CD8-positive, alpha-beta memory T cell (primary cell): ENCODE measurements around the gene CNIH2. TPM values are rescaled to one million over a fixed set of nuclear protein-coding genes. Genes with fewer than 3 reads are reported as not detected.

Experiments used
- CTCF ChIA-PET: fragments of 350-600 bp; sonication (Branson Sonifier 250); formaldehyde crosslinking; loops from one replicate; lab custom pipeline; 2021; ENCODE audit warnings: antibody characterized with exemption; lab: Charles Lee
- POLR2A ChIA-PET: fragments of 350-600 bp; sonication (Branson Sonifier 250); formaldehyde crosslinking; loops from one replicate; lab custom pipeline; 2021; ENCODE audit warnings: antibody characterized with exemption; lab: Charles Lee
- DNase-seq, 5 donors: peaks; one replicate each; pipeline versions ENCODE4 v3.0.0 to v3.0.0-alpha.2; 2020 to 2022; ENCODE audit warnings: mixed read lengths in 1 of 5
- H3K27ac ChIP-seq: one replicate; pipeline ENCODE4 v1.7.0; 2013; ENCODE audit warnings: low read depth, mild to moderate bottlenecking, low read length, moderate library complexity
- H3K27me3 ChIP-seq: 2 replicates; pipeline ENCODE4 v1.7.0; 2013; ENCODE audit warnings: low read length, mild to moderate bottlenecking; ENCODE audit not compliant: insufficient read depth, poor library complexity, severe bottlenecking
- H3K36me3 ChIP-seq: 2 replicates; pipeline ENCODE4 v1.7.0; 2013; ENCODE audit warnings: mild to moderate bottlenecking, low read length, moderate library complexity; ENCODE audit not compliant: insufficient read depth
- H3K4me1 ChIP-seq: 2 replicates; pipeline ENCODE4 v1.7.0; 2013; ENCODE audit warnings: mild to moderate bottlenecking, low read length, moderate library complexity; ENCODE audit not compliant: insufficient read depth
- H3K4me3 ChIP-seq: 2 replicates; pipeline ENCODE4 v1.7.0; 2013; ENCODE audit warnings: mild to moderate bottlenecking, low read length
- H3K9me3 ChIP-seq: 2 replicates; pipeline ENCODE4 v1.7.0; 2013; ENCODE audit warnings: mild to moderate bottlenecking, low read length
- H3K27ac Mint-ChIP-seq, 8 donors: one replicate each; pipeline ENCODE4 v1.8.0; 2020 to 2021; ENCODE audit warnings: mixed read lengths in 8 of 8, mild to moderate bottlenecking in 6 of 8, inconsistent platforms in 3 of 8, moderate library complexity in 3 of 8
- H3K27me3 Mint-ChIP-seq, 2 donors: one replicate each; pipeline ENCODE4 v1.8.0; 2020 to 2021; ENCODE audit warnings: mixed read lengths in 2 of 2, mild to moderate bottlenecking in 1 of 2, moderate library complexity in 1 of 2
- H3K36me3 Mint-ChIP-seq, 3 donors: one replicate each; pipeline ENCODE4 v1.8.0; 2020 to 2021; ENCODE audit warnings: mixed read lengths in 3 of 3, inconsistent platforms in 1 of 3, mild to moderate bottlenecking in 1 of 3
- H3K4me1 Mint-ChIP-seq, 3 donors: one replicate each; pipeline ENCODE4 v1.8.0; 2020 to 2021; ENCODE audit warnings: mixed read lengths in 3 of 3, inconsistent platforms in 1 of 3, mild to moderate bottlenecking in 1 of 3
- H3K4me3 Mint-ChIP-seq, 7 donors: one replicate each; pipeline ENCODE4 v1.8.0; 2020 to 2021; ENCODE audit warnings: mixed read lengths in 7 of 7, mild to moderate bottlenecking in 6 of 7, moderate library complexity in 4 of 7, inconsistent platforms in 2 of 7
- H3K9me3 Mint-ChIP-seq, 5 donors: one replicate each; pipeline ENCODE4 v1.8.0; 2020 to 2022; ENCODE audit warnings: mixed read lengths in 5 of 5, mild to moderate bottlenecking in 3 of 5, moderate library complexity in 2 of 5, inconsistent platforms in 1 of 5
- polyA plus RNA-seq: library from polyadenylated mRNA; unstranded; fragments of 300-500 nt; fragmentation: Illumina TruSeq; gene quantifications from one replicate; pipeline ENCODE4 v1.2.3, GENCODE V29; 2021
- total RNA-seq, 2 experiments: library from RNA; stranded (reverse); gene quantifications; one replicate each; pipeline ENCODE4 v1.2.3, GENCODE V29; 2021

The CNIH2 gene
- total and polyA plus RNA-seq, 3 experiments from 2014 or later = 2.7 to 2.8 TPM; not detected in 1

DNA sequence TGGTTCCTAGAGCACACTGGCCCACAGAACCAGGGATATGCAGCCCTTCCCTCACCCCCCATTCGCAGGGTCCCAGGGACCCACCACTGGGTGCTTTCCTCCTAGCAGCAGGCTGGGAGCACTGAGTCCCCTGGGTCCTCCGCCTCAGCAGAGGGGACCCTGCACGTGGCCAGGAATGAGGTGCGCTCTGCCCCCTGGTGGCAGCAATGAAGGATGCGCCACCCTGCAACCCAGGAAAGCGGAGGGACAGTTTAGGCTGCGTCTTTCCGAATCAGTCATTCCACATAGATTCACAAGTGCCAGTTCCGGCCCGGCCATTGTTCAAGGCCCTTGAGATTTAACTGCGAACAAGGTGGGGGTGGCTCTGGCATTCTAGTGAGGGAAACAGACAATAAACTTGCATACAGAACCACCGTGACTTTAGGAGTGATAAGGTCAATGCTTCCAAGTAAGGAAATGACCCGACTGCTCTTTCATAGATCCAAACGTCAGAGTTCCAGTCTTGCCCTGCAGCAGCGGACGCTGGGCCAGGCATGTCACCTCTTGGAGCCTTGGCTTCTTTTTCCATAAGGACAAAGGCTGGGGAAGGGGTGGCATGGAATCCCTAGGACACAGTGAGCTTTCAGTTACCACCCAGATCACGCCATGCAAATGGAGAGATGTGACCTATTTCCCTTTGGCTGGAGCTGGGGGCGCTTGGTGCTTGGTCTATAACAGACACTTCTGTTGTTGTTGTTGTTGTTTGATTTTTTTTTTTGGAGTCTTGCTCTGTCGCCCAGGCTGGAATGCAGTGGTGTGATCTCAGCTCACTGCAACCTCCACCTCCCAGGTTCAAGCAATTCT lies 50.5 kb downstream of the CNIH2 start:
- peaks cover 0 to 7% (median 0%) of the 10 kb centered on the region in 3 donors for H3K36me3 Mint-ChIP-seq
- H3K27ac ChIP-seq = peak overlapping the region; percentile 22
- no peaks in the 10 kb centered on the region for H3K27me3 ChIP-seq
- H3K36me3 ChIP-seq = no peaks in the 10 kb centered on the region
- peaks cover 35 to 51% (median 37%) of the 10 kb centered on the region in 3 donors for H3K4me1 Mint-ChIP-seq
- H3K9me3 ChIP-seq = no peaks in the 10 kb centered on the region
- H3K4me1 ChIP-seq = peaks cover 40% of the 10 kb centered on the region
- peaks cover 0 to 3% of the 10 kb centered on the region in 2 donors for H3K27me3 Mint-ChIP-seq
- H3K4me3 ChIP-seq = peak overlapping the region; percentile 38
- peak; percentile 70 to 85 (median 79) for DNase-seq
- peak overlapping the region; percentile 15 to 70 (median 57) for H3K4me3 Mint-ChIP-seq
- no peaks in the 10 kb centered on the region for H3K9me3 Mint-ChIP-seq
- ChIA-PET CTCF (interaction anchor here (0.7 to 2.5 kb wide), 7 partner anchors 11 to 61 kb away, joined by 3 to 46 read pairs (median 6); partner anchors contain the start of genes BRMS1 and CD248), POLR2A (interaction anchor here (1.6 kb wide), 1 partner anchor 16 kb away, joined by 6 read pairs; no protein-coding TSS in a partner anchor)
- peak overlapping the region; percentile 79 to 94 (median 92) for H3K27ac Mint-ChIP-seq

DNA sequence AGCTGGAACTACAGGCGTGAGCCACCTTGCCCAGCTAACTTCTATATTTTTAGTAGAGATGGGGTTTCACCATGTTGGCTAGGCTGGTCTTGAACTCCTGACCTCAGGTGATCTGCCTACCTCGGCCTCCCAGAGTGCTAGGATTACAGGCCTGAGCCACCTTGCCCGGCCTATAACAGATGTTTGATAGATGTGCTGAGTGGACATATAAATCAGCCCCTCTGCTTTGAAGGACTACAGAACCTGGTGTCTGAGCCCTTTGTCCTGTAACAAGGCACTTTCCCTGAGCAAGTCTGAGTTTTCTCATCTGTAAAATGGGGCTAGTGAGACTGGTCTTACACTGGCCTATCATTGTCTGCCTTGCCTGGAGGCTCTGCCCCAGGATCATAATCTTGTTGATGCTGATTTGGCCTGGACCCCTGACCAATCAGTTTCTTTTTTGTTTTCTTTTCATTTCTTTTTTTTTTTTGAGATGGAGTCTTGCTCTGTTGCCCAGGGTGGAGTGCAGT lies 51.2 kb downstream of the CNIH2 start:
- no peak for DNase-seq
- no peak overlapping the region for H3K4me3 Mint-ChIP-seq
- H3K36me3 Mint-ChIP-seq = peaks cover 0 to 8% (median 1%) of the 10 kb centered on the region in 3 donors
- Histone ChIP-seq H3K27ac (no peak overlapping the region), H3K9me3 (no peaks in the 10 kb centered on the region), H3K27me3 (no peaks in the 10 kb centered on the region), H3K4me3 (no peak overlapping the region), H3K4me1 (peaks cover 40% of the 10 kb centered on the region), H3K36me3 (no peaks in the 10 kb centered on the region)
- H3K4me1 Mint-ChIP-seq = peaks cover 33 to 47% (median 34%) of the 10 kb centered on the region in 3 donors
- peaks cover 0 to 3% of the 10 kb centered on the region in 2 donors for H3K27me3 Mint-ChIP-seq
- H3K27ac Mint-ChIP-seq = peak overlapping the region in 4 of 8 donors; percentile 90 to 94 (median 93)
- no peaks in the 10 kb centered on the region for H3K9me3 Mint-ChIP-seq
- POLR2A ChIA-PET = interaction anchor here (1.6 kb wide), 1 partner anchor 17 kb away, joined by 6 read pairs; no protein-coding TSS in a partner anchor
- CTCF ChIA-PET = interaction anchor here (0.7 to 2.5 kb wide), 7 partner anchors 11 to 60 kb away, joined by 3 to 46 read pairs (median 6); partner anchors contain the start of genes BRMS1 and CD248

DNA sequence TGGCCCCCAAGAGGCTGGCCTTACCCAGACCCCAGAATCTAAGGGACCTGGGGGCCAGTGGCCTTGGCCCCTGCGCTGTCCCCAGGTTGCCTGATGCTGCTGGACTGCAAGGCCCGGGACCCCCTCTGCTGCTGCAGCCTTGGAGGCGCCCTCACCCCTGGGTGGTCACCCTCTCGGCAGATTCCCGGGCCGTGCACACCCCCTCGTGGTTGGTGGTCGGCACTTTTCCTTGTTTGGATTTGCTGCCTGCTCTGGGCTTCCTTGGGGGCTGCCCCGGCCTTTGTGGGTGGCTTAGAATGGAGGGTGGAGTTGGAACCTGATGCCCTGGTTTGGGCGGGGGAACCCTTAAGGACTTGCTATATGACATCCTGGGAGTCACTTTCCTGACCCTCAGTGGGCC lies 53.0 kb downstream of the CNIH2 start:
- peaks cover 37% of the 10 kb centered on the region for H3K4me1 ChIP-seq
- no peaks in the 10 kb centered on the region for H3K36me3 ChIP-seq
- POLR2A ChIA-PET = no interaction called here
- H3K27ac ChIP-seq = no peak overlapping the region
- H3K9me3 ChIP-seq = no peaks in the 10 kb centered on the region
- H3K4me3 ChIP-seq = no peak overlapping the region
- Mint-ChIP-seq H3K4me1 (peaks cover 24 to 37% (median 25%) of the 10 kb centered on the region in 3 donors), H3K27ac (peak overlapping the region in 3 of 8 donors; percentile 7 to 54 (median 29)), H3K4me3 (no peak overlapping the region), H3K9me3 (no peaks in the 10 kb centered on the region), H3K27me3 (peaks cover 0 to 3% of the 10 kb centered on the region in 2 donors), H3K36me3 (peaks cover 0 to 9% (median 2%) of the 10 kb centered on the region in 3 donors)
- DNase-seq = peak in 1 of 5 donors; percentile 30
- CTCF ChIA-PET = interaction anchor here (0.9 to 1.6 kb wide), 6 partner anchors 18 to 65 kb away, joined by 3 to 6 read pairs (median 4); no protein-coding TSS in a partner anchor
- H3K27me3 ChIP-seq = no peaks in the 10 kb centered on the region

DNA sequence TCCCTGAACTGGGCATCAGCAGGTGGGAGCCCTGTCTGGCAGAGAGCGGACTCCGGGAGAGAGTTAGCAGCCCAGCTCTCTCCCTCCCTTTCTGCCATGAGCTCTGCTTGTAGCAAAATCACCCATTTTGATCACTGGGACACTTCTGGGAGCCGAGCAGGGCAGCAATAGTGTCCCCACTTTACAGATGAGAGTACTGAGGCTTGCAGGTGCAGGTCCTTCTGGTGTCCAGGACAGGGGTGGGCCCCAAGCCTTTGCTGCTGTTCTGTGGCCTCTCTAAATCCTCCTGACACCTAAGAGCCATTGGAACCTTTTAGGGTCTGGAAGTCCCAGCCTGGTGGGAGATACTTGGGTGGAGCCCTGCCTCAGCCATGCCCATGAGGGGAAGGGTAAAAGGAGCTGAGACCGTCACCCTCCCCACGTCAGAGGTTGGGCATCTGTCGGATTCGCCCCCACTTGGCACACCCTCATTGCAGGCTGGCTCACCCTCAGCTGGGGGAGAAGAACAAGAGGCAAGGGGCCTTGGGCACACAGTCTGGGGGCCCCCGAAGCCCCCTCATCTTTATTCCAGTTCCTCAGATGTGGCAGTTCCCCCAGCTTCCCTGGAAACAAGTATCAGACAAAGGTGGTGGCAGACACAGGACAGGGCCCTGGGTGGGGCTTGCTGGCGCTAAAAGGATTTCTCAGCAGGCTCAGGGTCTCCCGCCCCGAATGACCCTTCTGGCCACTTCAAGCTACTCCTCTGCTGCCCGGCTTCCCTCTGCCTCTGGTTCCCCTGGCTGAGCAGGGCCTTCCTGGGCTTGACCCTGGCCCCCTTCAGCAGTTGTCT lies 53.8 kb downstream of the CNIH2 start:
- DNase-seq = peak in 1 of 5 donors; percentile 35
- no peaks in the 10 kb centered on the region for H3K27me3 ChIP-seq
- H3K36me3 ChIP-seq = no peaks in the 10 kb centered on the region
- ChIA-PET CTCF (interaction anchor here (0.9 to 1.6 kb wide), 6 partner anchors 19 to 64 kb away, joined by 3 to 6 read pairs (median 4); no protein-coding TSS in a partner anchor), POLR2A (interaction anchor here (1.0 kb wide), 1 partner anchor 18 kb away, joined by 3 read pairs; no protein-coding TSS in a partner anchor)
- peaks cover 26 to 36% (median 29%) of the 10 kb centered on the region in 3 donors for H3K4me1 Mint-ChIP-seq
- H3K4me3 Mint-ChIP-seq = no peak overlapping the region
- H3K4me3 ChIP-seq = no peak overlapping the region
- H3K4me1 ChIP-seq = peaks cover 39% of the 10 kb centered on the region
- H3K27ac ChIP-seq = no peak overlapping the region
- H3K27ac Mint-ChIP-seq = peak overlapping the region in 1 of 8 donors; percentile 66
- H3K36me3 Mint-ChIP-seq = peaks cover 0 to 12% (median 2%) of the 10 kb centered on the region in 3 donors
- no peaks in the 10 kb centered on the region for H3K9me3 Mint-ChIP-seq
- H3K27me3 Mint-ChIP-seq = peaks cover 0 to 4% of the 10 kb centered on the region in 2 donors
- no peaks in the 10 kb centered on the region for H3K9me3 ChIP-seq

DNA sequence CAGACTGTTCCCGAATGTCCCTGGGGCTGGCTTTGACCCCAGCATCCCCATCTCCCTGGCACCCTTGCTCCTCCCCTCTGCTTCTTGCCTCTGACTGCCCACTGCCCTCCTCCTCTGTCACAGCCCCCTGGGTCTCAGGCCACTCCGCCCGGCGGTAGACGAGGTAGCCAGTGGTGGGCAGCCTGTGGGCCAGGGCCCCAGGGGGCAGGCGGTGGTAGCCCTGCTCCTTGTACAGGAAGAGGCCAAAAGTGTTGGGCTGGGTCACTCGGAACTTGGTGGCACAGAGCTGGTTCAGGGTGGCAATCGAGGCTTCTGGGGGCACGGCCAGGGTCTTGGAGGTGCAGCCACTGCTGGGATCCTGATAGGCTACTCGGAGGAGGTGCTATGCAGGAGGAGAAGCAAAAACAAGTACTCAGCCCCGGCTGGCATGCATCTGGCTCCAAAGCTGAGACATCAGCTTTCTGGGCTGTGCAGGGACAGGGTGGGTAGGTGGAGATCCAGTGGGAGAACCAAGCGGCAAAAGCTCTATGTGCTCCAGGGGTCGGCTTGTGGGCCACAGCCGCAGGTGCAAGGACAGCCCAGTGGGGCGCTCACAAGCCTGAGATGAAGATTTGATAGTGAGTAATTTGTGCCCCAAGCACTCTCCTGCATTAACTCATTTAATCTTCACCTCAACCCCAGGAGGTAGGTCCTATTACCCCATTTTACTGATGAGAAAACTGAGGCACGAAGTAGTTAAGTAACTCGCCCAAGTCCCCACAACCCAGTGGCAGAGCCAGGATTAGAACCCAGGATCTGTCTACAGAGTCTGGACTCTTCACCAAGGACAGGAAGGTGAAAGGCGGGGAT lies 54.6 kb downstream of the CNIH2 start:
- H3K36me3 Mint-ChIP-seq = peaks cover 0 to 20% (median 2%) of the 10 kb centered on the region in 3 donors
- H3K27me3 Mint-ChIP-seq = peaks cover 0 to 4% of the 10 kb centered on the region in 2 donors
- no peak overlapping the region for H3K4me3 ChIP-seq
- peak overlapping the region in 2 of 8 donors; percentile 33 to 66 for H3K27ac Mint-ChIP-seq
- peak in 1 of 5 donors; percentile 42 for DNase-seq
- H3K4me1 ChIP-seq = peaks cover 35% of the 10 kb centered on the region
- H3K27me3 ChIP-seq = no peaks in the 10 kb centered on the region
- no peak overlapping the region for H3K4me3 Mint-ChIP-seq
- CTCF ChIA-PET = interaction anchor here (1.2 to 4.6 kb wide), 5 partner anchors 20 to 56 kb away, joined by 3 to 45 read pairs (median 5); no protein-coding TSS in a partner anchor
- H3K36me3 ChIP-seq = no peaks in the 10 kb centered on the region
- POLR2A ChIA-PET = interaction anchor here (1.0 kb wide), 1 partner anchor 19 kb away, joined by 3 read pairs; no protein-coding TSS in a partner anchor
- no peaks in the 10 kb centered on the region for H3K9me3 Mint-ChIP-seq
- H3K4me1 Mint-ChIP-seq = peaks cover 28 to 38% (median 28%) of the 10 kb centered on the region in 3 donors
- no peak overlapping the region for H3K27ac ChIP-seq
- no peaks in the 10 kb centered on the region for H3K9me3 ChIP-seq

DNA sequence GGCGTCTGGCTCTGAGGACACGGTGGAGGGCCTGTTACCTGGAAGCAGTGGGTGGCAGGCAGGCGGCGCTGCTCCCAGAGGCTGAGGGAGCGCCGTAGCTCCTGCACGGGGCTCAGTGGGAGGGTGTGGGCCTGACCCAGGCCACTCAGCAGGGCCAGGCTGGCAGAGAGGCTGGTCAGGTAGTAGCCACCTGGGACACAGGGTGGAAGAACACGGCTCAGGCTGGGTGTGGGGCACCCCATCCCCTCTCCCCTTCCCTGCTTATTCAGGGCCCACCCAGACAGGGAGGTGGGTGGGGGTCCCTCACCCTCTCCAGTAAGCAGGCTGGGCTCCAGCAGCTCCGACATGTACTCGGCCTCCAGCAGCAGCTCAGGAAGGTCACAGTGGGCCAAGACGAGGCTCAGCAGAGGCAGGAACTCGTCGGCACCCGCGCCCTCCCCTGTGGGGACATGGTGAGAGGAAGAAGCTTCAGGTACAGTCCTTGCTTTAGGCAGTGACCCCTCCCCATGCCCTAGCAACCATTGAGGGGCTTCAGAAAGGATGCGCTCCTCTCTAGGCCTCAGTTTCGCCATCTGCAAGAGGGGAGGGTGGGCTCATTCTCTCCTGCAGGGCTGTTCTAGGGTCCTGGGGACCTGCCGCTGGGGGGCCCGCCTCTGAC lies 55.4 kb downstream of the CNIH2 start:
- POLR2A ChIA-PET = no interaction called here
- peaks cover 0 to 1% of the 10 kb centered on the region in 2 donors for H3K27me3 Mint-ChIP-seq
- H3K9me3 ChIP-seq = no peaks in the 10 kb centered on the region
- H3K4me1 Mint-ChIP-seq = peaks cover 20 to 33% (median 21%) of the 10 kb centered on the region in 3 donors
- H3K9me3 Mint-ChIP-seq = no peaks in the 10 kb centered on the region
- no peaks in the 10 kb centered on the region for H3K36me3 ChIP-seq
- H3K27ac ChIP-seq = no peak overlapping the region
- H3K36me3 Mint-ChIP-seq = peaks cover 0 to 26% (median 2%) of the 10 kb centered on the region in 3 donors
- CTCF ChIA-PET = interaction anchor here (3.3 to 4.6 kb wide), 2 partner anchors 21 to 56 kb away, joined by 17 to 45 read pairs; no protein-coding TSS in a partner anchor
- H3K27me3 ChIP-seq = no peaks in the 10 kb centered on the region
- peaks cover 28% of the 10 kb centered on the region for H3K4me1 ChIP-seq
- H3K4me3 Mint-ChIP-seq = no peak overlapping the region
- H3K4me3 ChIP-seq = no peak overlapping the region
- H3K27ac Mint-ChIP-seq = peak overlapping the region in 1 of 8 donors; percentile 33
- DNase-seq = peak in 1 of 5 donors; percentile 41
